ENCODE results near the gene SPATA32.

GRCh38 chr17:45231481-45232116 lies 30.3 kb downstream of the SPATA32 start:
- no peak for TF ChIP-seq POLR2A (IDR thresholded peaks at IDR 0.05; ENCODE audit: low read length)
- TF ChIP-seq GATA1 (IDR thresholded peaks at IDR 0.05; ENCODE audit: low read depth, low read length), result no peak

Data from erythroblast (primary cell).